ENCODE results near the gene ARL13A.
A peak's percentile ranks its signal among the peaks of the same experiment; 100 is the strongest.

ARL13A gene

DNA sequence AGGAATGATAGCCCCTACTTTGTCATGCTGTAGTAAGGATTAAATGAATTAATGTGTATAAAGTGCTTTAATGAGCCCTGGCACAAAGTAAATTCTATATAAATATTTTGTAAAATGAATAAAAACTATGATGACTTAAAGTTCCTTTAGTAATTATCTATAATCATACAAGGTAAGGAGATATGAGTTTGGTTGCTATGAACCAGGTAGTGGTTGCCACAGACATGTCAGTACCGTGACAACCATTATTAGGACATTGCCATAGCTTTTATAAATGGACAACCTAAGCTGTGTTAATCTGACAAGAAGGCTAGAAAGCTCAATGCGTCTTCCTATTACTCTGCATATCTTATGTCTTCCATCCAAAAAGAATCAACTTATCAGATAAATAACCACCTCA is at the start of gene ARL13A:
TSS of gene ARL13A (plus strand) at position 301 of the 400 bp plus-strand sequence. CDS start 3,982 bp downstream, outside the sequence.
- H3K36me3 ChIP-seq (ENCODE audit: control insufficient read depth, insufficient read depth, low read length) = no peaks in the 10 kb centered on the region
- TF ChIP-seq, protein P1, sequence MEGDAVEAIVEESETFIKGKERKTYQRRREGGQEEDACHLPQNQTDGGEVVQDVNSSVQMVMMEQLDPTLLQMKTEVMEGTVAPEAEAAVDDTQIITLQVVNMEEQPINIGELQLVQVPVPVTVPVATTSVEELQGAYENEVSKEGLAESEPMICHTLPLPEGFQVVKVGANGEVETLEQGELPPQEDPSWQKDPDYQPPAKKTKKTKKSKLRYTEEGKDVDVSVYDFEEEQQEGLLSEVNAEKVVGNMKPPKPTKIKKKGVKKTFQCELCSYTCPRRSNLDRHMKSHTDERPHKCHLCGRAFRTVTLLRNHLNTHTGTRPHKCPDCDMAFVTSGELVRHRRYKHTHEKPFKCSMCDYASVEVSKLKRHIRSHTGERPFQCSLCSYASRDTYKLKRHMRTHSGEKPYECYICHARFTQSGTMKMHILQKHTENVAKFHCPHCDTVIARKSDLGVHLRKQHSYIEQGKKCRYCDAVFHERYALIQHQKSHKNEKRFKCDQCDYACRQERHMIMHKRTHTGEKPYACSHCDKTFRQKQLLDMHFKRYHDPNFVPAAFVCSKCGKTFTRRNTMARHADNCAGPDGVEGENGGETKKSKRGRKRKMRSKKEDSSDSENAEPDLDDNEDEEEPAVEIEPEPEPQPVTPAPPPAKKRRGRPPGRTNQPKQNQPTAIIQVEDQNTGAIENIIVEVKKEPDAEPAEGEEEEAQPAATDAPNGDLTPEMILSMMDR (IDR thresholded peaks at IDR 0.05; ENCODE audit: insufficient read depth, low read length, poor library complexity, severe bottlenecking) = no peak
- H3K4me3 ChIP-seq (replicated peaks; ENCODE audit: low read depth, low read length) = no peak within 1 kb of the TSS
- DNase-seq (ENCODE audit: extremely low read depth, insufficient read length) = no peak
- H3K27me3 ChIP-seq (replicated peaks; ENCODE audit: control insufficient read depth, insufficient read depth, low read length) = no peaks in the 10 kb centered on the region

DNA sequence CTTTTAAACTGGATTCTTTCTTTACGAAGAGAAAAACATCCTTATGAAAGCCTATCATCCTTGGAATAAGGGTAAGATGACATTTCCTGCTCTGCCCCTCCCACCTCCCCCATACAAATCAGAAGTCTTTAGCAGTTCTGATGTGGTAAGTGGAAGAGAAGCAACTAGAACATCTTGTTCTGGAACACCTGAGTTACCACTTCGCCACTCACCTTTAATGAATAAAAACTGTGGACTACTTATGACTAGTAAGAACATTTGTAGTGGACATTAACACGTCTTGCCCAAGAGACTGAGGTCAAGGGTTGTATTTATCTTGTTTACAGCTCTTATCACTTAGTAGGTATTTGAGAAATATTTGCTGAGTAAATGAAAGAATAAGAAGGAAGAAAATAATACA is 45.1 kb upstream of the ARL13A start:
- TF ChIP-seq, protein P1 (IDR thresholded peaks at IDR 0.05; ENCODE audit: insufficient read depth, low read length, poor library complexity, severe bottlenecking) = no peak
- H3K4me3 ChIP-seq (replicated peaks; ENCODE audit: low read depth, low read length) = no peak overlapping the region
- no peak for DNase-seq (ENCODE audit: extremely low read depth, insufficient read length)
- H3K27me3 ChIP-seq (replicated peaks; ENCODE audit: control insufficient read depth, insufficient read depth, low read length) = no peaks in the 10 kb centered on the region
- H3K36me3 ChIP-seq (ENCODE audit: control insufficient read depth, insufficient read depth, low read length) = no peaks in the 10 kb centered on the region

DNA sequence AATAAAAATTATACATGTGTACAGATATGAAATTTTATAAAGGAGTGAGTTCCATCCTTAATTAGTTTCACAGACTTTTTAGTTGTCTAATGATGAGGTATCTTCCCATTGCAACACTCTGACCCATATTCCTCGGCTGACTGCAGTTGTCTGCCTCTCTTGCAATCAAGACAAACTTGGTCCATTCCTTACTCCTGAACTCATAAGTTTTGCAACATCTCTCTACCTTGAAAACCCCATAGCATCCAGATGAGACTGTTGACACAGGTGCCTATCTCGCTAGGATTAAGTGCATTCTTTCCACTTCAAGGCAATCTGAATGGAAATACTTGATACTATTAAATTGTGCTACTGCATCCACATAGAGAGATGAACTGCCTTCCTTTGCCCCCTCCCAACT is 43.1 kb upstream of the ARL13A start:
- Histone ChIP-seq H3K4me3 (replicated peaks; ENCODE audit: low read depth, low read length) (no peak overlapping the region), H3K27me3 (replicated peaks; ENCODE audit: control insufficient read depth, insufficient read depth, low read length) (no peaks in the 10 kb centered on the region), H3K36me3 (ENCODE audit: control insufficient read depth, insufficient read depth, low read length) (no peaks in the 10 kb centered on the region)
- TF ChIP-seq, protein P1 (IDR thresholded peaks at IDR 0.05; ENCODE audit: insufficient read depth, low read length, poor library complexity, severe bottlenecking) = no peak
- no peak for DNase-seq (ENCODE audit: extremely low read depth, insufficient read length)

DNA sequence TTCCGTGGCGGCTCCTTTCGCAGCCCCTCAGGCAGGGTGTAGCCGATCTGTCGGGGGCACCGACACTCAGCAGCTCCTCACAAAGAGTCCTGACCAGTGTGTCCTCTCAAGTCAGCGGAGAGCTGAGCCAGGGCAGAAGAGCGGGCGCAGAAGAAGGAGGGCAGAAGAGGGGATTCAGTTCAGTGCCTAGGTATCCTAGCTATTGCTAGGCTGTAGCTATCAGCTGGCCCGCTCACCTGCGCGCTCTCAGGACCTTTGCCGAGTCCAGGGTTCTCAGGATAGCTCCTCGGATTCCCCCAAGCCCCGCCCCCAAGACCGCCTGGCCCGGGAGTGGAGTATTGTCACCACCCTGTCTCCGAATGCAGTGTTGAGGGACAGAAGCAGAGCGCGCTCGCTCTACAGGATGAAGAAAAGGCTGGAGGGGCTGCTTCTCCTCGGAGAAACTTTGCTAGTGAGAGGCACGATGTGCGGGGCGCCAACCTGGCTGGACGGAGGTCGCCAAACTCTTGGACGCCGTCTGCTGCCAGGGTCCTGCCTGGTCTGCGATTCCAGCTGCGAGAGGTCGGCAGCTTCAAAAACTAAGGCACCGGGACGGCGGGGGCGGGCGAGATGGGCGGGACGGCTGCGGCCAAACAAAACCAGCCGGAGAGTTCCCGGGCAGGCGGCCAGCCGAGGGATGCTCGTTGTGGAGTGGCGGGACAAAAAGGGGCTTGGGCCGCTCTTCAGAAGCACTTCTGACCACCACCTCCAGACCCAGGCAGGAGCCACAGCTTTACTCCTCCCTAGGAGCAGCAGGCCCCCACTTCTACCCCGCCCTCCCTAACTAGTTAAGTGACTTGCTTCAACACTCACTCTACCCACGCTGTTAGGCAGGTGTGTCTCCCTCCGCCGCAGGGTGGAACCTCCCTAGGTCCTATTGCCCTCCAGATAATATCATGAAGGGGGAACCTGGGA is 40.6 kb upstream of the ARL13A start, which contains the start of gene XKRX:
TSS of gene XKRX (minus strand) at position 258 of the 954 bp plus-strand sequence. CDS start 613 bp downstream, outside the sequence.
- H3K27me3 ChIP-seq (replicated peaks; ENCODE audit: control insufficient read depth, insufficient read depth, low read length) = no peaks in the 10 kb centered on the region
- TF ChIP-seq, protein P1 (IDR thresholded peaks at IDR 0.05; ENCODE audit: insufficient read depth, low read length, poor library complexity, severe bottlenecking) = no peak
- peak within 1 kb of the TSS; percentile 41 for H3K4me3 ChIP-seq (replicated peaks; ENCODE audit: low read depth, low read length)
- DNase-seq (ENCODE audit: extremely low read depth, insufficient read length) = peak; percentile 47
- no peaks in the 10 kb centered on the region for H3K36me3 ChIP-seq (ENCODE audit: control insufficient read depth, insufficient read depth, low read length)

DNA sequence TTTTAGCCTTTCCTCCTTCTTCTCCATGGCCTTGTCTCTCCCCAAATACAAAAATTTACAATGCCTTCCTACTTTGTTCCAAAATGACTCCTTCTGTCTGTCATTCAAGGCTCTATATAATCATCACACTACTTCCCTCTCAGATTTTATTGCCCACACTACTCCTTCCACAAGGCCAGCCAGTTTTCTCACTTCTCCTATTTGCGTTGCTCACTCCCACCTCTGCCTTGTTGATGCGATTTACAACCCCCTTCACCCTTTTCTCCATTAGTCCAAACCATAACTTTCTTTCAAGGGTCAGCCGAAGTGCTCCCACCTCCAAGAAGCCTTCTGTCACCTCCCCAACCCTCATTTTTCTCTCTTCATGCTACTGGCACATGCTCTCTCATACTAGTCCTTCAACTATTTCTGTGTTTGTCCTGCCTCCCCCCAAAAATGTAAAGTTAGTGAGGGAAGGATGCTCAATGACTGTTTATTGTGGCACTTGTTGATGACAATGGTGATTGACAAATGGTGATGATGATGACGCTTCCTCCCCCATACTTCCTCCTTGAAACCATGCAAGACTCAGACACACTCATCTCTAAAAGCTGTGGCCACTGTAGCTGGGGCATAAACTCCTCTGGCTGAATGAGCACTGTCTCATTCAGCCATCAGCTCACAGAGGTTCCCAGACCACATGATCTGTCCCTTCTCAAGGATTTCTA is 38.1 kb upstream of the ARL13A start:
- no peaks in the 10 kb centered on the region for H3K36me3 ChIP-seq (ENCODE audit: control insufficient read depth, insufficient read depth, low read length)
- no peak overlapping the region for H3K4me3 ChIP-seq (replicated peaks; ENCODE audit: low read depth, low read length)
- peak; percentile 33 for DNase-seq (ENCODE audit: extremely low read depth, insufficient read length)
- TF ChIP-seq, protein P1 (IDR thresholded peaks at IDR 0.05; ENCODE audit: insufficient read depth, low read length, poor library complexity, severe bottlenecking) = no peak
- no peaks in the 10 kb centered on the region for H3K27me3 ChIP-seq (replicated peaks; ENCODE audit: control insufficient read depth, insufficient read depth, low read length)
